Activated CD4-positive, alpha-beta T cell treated with anti-CD3 and anti-CD28 coated beads for 24 hours (primary cell): ENCODE measurements around the gene TRPM2.

Source experiments
- DNase-seq, 2 donors: peaks; one replicate each; pipeline ENCODE4 v3.0.0-alpha.2; 2020; ENCODE audit warnings: low read depth in 2 of 2

TRPM2 gene

GRCh38 chr21:44353191-44353970, at the start of gene TRPM2:
TSS of gene TRPM2 (plus strand) at chr21:44353621. CDS start at chr21:44353701, 80 bp downstream.
- DNase-seq, result no peak

GRCh38 chr21:44304011-44304616, 49.3 kb upstream of the TRPM2 start:
- no peak for DNase-seq

- DNase-seq, result peak; percentile 29 to 39
Observed at GRCh38 chr21:44304877-44305293, 48.5 kb upstream of the TRPM2 start.

GRCh38 chr21:44305691-44306090, 47.7 kb upstream of the TRPM2 start:
- no peak for DNase-seq

- no peak for DNase-seq
Observed at GRCh38 chr21:44306936-44307704, 46.3 kb upstream of the TRPM2 start.

GRCh38 chr21:44310628-44311507, 42.6 kb upstream of the TRPM2 start:
- DNase-seq, result no peak

- DNase-seq, result no peak
Observed at GRCh38 chr21:44312089-44312488, 41.3 kb upstream of the TRPM2 start.

GRCh38 chr21:44312716-44313115, 40.7 kb upstream of the TRPM2 start:
- DNase-seq, result no peak

GRCh38 chr21:44313451-44313850, 40.0 kb upstream of the TRPM2 start:
- no peak for DNase-seq

- no peak for DNase-seq
Observed at GRCh38 chr21:44314128-44314527, 39.3 kb upstream of the TRPM2 start.

- no peak for DNase-seq
Observed at GRCh38 chr21:44314561-44314960, 38.9 kb upstream of the TRPM2 start.

GRCh38 chr21:44315691-44316203, 37.7 kb upstream of the TRPM2 start:
- DNase-seq, result no peak

- no peak for DNase-seq
Observed at GRCh38 chr21:44316277-44316900, 37.0 kb upstream of the TRPM2 start.

- DNase-seq, result no peak
Observed at GRCh38 chr21:44317241-44317782, 36.1 kb upstream of the TRPM2 start.

GRCh38 chr21:44317871-44318270, 35.5 kb upstream of the TRPM2 start:
- DNase-seq, result no peak

GRCh38 chr21:44318489-44319285, 34.7 kb upstream of the TRPM2 start:
- no peak for DNase-seq

- DNase-seq, result no peak
Observed at GRCh38 chr21:44319407-44320065, 33.9 kb upstream of the TRPM2 start.

- DNase-seq, result no peak
Observed at GRCh38 chr21:44320847-44321246, 32.6 kb upstream of the TRPM2 start.

- no peak for DNase-seq
Observed at GRCh38 chr21:44321846-44322450, 31.5 kb upstream of the TRPM2 start.
